ENCODE measurements around the gene NXPH1.

The NXPH1 gene

DNA sequence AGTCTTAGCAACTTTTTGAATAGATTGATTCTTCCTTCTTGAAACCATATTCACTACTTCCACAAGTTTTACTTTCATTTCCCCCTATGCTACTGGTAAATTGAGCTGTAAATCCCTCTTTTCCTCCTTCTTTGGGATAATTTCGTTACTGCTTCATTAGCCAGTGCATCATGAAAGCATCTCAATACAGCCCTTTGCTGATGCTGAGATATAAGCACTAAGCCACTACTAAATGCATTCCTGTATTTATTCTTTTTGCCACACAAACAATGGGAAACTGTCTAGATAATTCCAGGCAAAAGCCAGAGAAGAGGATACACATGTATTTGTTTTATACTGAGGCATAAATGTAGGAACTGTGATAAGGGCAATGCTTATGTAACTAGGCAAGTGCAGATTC, 313.9 kb downstream of the NXPH1 start:
- Histone ChIP-seq H3K9me3 (ENCODE audit: insufficient read depth, low read length) (no peaks in the 10 kb centered on the region), H3K27ac (ENCODE audit: low read length) (no peak overlapping the region), H3K4me2 (ENCODE audit: low read length) (no peak overlapping the region), H3K27me3 (ENCODE audit: low read depth, low read length) (no peaks in the 10 kb centered on the region), H3K4me3 (ENCODE audit: low read length) (no peak overlapping the region), H4K20me1 (ENCODE audit: insufficient read depth, low read length) (no peaks in the 10 kb centered on the region), H3K9ac (ENCODE audit: low read length) (no peak overlapping the region), H2AFZ (ENCODE audit: low read depth, low read length) (no peak overlapping the region), H3K4me1 (ENCODE audit: low read length) (no peaks in the 10 kb centered on the region), H3K79me2 (ENCODE audit: low read length) (no peaks in the 10 kb centered on the region), H3K36me3 (replicated peaks; ENCODE audit: low read depth, low read length) (no peaks in the 10 kb centered on the region)
- no peak for TF ChIP-seq EZH2phosphoT487 (IDR thresholded peaks at IDR 0.05; ENCODE audit: low read depth)
- TF ChIP-seq, protein P1, sequence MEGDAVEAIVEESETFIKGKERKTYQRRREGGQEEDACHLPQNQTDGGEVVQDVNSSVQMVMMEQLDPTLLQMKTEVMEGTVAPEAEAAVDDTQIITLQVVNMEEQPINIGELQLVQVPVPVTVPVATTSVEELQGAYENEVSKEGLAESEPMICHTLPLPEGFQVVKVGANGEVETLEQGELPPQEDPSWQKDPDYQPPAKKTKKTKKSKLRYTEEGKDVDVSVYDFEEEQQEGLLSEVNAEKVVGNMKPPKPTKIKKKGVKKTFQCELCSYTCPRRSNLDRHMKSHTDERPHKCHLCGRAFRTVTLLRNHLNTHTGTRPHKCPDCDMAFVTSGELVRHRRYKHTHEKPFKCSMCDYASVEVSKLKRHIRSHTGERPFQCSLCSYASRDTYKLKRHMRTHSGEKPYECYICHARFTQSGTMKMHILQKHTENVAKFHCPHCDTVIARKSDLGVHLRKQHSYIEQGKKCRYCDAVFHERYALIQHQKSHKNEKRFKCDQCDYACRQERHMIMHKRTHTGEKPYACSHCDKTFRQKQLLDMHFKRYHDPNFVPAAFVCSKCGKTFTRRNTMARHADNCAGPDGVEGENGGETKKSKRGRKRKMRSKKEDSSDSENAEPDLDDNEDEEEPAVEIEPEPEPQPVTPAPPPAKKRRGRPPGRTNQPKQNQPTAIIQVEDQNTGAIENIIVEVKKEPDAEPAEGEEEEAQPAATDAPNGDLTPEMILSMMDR (IDR thresholded peaks at IDR 0.05; ENCODE audit: low read depth, low read length) = no peak

DNA sequence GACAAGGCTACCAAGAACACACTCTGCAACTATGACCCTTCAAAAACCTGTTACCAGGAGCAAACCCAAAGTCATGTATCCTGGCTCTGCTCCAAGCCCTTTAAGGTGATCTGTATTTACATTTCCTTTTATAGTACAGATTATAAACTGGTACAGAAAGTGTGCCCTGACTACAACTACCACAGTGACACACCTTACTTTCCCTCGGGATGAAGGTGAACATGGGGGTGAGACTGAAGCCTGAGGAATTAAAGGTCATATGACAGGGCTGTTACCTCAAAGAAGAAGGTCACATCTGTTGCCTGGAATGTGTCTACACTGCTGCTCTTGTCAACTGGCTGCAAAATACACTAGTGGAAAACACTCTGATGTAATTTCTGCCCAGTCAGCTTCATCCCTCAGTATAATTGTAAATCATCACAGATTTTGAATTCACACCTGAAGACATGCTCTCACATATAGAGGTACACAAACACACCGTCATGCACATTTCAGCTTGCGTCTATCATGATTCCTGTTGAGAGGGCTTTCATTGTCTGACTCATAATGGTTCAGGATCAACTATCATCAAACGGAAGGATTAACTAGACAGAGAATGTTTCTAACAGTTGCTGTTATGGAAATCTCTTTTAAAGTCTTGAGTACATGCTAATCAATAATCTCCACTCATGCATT, 318.3 kb downstream of the NXPH1 start:
- H3K36me3 ChIP-seq (replicated peaks; ENCODE audit: low read depth, low read length) = no peaks in the 10 kb centered on the region
- H3K9ac ChIP-seq (ENCODE audit: low read length) = no peak overlapping the region
- no peak overlapping the region for H3K4me3 ChIP-seq (ENCODE audit: low read length)
- H3K4me1 ChIP-seq (ENCODE audit: low read length) = no peaks in the 10 kb centered on the region
- H3K27ac ChIP-seq (ENCODE audit: low read length) = no peak overlapping the region
- H4K20me1 ChIP-seq (ENCODE audit: insufficient read depth, low read length) = no peaks in the 10 kb centered on the region
- no peaks in the 10 kb centered on the region for H3K79me2 ChIP-seq (ENCODE audit: low read length)
- TF ChIP-seq, protein P1 (IDR thresholded peaks at IDR 0.05; ENCODE audit: low read depth, low read length) = no peak
- no peak for TF ChIP-seq EZH2phosphoT487 (IDR thresholded peaks at IDR 0.05; ENCODE audit: low read depth)
- no peak overlapping the region for H3K4me2 ChIP-seq (ENCODE audit: low read length)
- H3K27me3 ChIP-seq (ENCODE audit: low read depth, low read length) = no peaks in the 10 kb centered on the region
- no peak overlapping the region for H2AFZ ChIP-seq (ENCODE audit: low read depth, low read length)
- H3K9me3 ChIP-seq (ENCODE audit: insufficient read depth, low read length) = no peaks in the 10 kb centered on the region

DNA sequence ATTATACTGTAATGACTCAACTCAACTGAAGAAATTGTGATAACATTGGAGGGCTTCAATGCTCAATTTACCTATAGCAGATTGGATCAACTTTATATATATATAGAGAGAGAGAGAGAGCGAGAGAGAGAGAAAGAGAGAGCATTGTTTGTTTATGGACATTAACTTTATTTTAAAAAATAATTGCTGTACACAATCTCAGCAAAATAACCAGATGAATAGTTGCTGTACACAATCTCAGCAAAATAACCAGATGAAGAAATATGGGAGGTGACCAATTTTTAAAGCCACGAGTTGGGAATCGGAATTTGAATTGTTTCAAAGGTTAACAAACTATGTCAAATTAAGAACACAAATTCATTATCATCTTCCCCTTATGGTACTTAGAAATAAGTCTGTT, 319.9 kb downstream of the NXPH1 start:
- Histone ChIP-seq H3K4me2 (ENCODE audit: low read length) (no peak overlapping the region), H2AFZ (ENCODE audit: low read depth, low read length) (no peak overlapping the region), H3K27me3 (ENCODE audit: low read depth, low read length) (no peaks in the 10 kb centered on the region), H3K9ac (ENCODE audit: low read length) (no peak overlapping the region), H3K27ac (ENCODE audit: low read length) (no peak overlapping the region), H3K36me3 (replicated peaks; ENCODE audit: low read depth, low read length) (no peaks in the 10 kb centered on the region), H4K20me1 (ENCODE audit: insufficient read depth, low read length) (no peaks in the 10 kb centered on the region), H3K4me3 (ENCODE audit: low read length) (no peak overlapping the region), H3K4me1 (ENCODE audit: low read length) (no peaks in the 10 kb centered on the region), H3K79me2 (ENCODE audit: low read length) (no peaks in the 10 kb centered on the region), H3K9me3 (ENCODE audit: insufficient read depth, low read length) (no peaks in the 10 kb centered on the region)
- no peak for TF ChIP-seq EZH2phosphoT487 (IDR thresholded peaks at IDR 0.05; ENCODE audit: low read depth)
- TF ChIP-seq, protein P1 (IDR thresholded peaks at IDR 0.05; ENCODE audit: low read depth, low read length) = no peak

DNA sequence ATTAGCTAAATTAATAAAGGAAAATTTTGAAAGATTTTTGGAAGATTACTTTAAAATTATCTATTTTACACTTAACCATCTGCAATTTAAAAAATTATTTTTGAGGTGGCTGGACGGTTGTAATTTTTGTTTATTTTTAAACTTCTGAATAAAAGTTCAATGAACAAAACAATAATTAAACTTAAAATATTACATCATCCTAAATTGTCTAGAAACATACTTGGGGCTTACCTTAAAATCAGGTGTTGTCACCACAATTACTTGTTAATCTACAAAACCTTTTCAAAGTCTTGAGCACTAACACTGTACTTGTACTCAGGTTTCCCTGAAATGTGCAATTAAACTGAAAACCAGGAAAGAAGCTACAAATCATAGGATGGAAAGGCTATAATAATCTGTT, 328.3 kb downstream of the NXPH1 start:
- no peak overlapping the region for H2AFZ ChIP-seq (ENCODE audit: low read depth, low read length)
- H3K79me2 ChIP-seq (ENCODE audit: low read length) = no peaks in the 10 kb centered on the region
- no peak overlapping the region for H3K27ac ChIP-seq (ENCODE audit: low read length)
- no peaks in the 10 kb centered on the region for H3K4me1 ChIP-seq (ENCODE audit: low read length)
- H3K4me3 ChIP-seq (ENCODE audit: low read length) = no peak overlapping the region
- H3K36me3 ChIP-seq (replicated peaks; ENCODE audit: low read depth, low read length) = no peaks in the 10 kb centered on the region
- H3K27me3 ChIP-seq (ENCODE audit: low read depth, low read length) = no peaks in the 10 kb centered on the region
- H3K9me3 ChIP-seq (ENCODE audit: insufficient read depth, low read length) = no peaks in the 10 kb centered on the region
- no peak for TF ChIP-seq EZH2phosphoT487 (IDR thresholded peaks at IDR 0.05; ENCODE audit: low read depth)
- no peak overlapping the region for H3K9ac ChIP-seq (ENCODE audit: low read length)
- no peak overlapping the region for H3K4me2 ChIP-seq (ENCODE audit: low read length)
- no peaks in the 10 kb centered on the region for H4K20me1 ChIP-seq (ENCODE audit: insufficient read depth, low read length)

Measured in OCI-LY3 (cell line).